ENCODE results near the gene SHBG. TPM values are rescaled to one million over a fixed set of nuclear protein-coding genes. Genes with fewer than 3 reads are reported as not detected.

SHBG gene
- total and polyA plus RNA-seq, 2 experiments from 2014 or later: 0.38 to 0.48 TPM

GRCh38 chr17:7651097-7651664, 21.2 kb downstream of the SHBG start:
- ATAC-seq (no peak), DNase-seq (ENCODE audit: low spot score) (peak; percentile 37)
- H3K27me3 Mint-ChIP-seq (ENCODE audit: insufficient read depth, low read depth, poor library complexity): peaks cover 33% of the 10 kb centered on the region
- H3K4me1 ChIP-seq (ENCODE audit: insufficient read depth): peaks cover 14% of the 10 kb centered on the region
- H2AFZ ChIP-seq: peak overlapping the region; percentile 86
- H3K9me3 Mint-ChIP-seq: no peaks in the 10 kb centered on the region; the same call in 2 of the 3 replicates
- no peaks in the 10 kb centered on the region for H3K79me2 ChIP-seq (replicated peaks; ENCODE audit: insufficient read depth)
- no peak overlapping the region for H3K27ac Mint-ChIP-seq
- peak overlapping the region; percentile 90 for H3K4me3 ChIP-seq
- no peak overlapping the region for H3K27ac ChIP-seq (ENCODE audit: low read depth)
- H3K36me3 ChIP-seq (ENCODE audit: insufficient read depth): no peaks in the 10 kb centered on the region
- H3K4me3 Mint-ChIP-seq: peak overlapping the region; percentile 84
- H3K4me2 ChIP-seq: peak overlapping the region; percentile 99
- no peaks in the 10 kb centered on the region; the same call in 1 of the 2 replicates for H3K9me2 ChIP-seq (ENCODE audit: insufficient read depth)
- peaks cover 31% of the 10 kb centered on the region for H3K27me3 ChIP-seq (ENCODE audit: insufficient read depth)
- H3K36me3 Mint-ChIP-seq (ENCODE audit: low read depth): peaks cover 26% of the 10 kb centered on the region
- no peak for TF ChIP-seq JUNB (IDR thresholded peaks at IDR 0.05; ENCODE audit: unreplicated experiment)
- no peak for TF ChIP-seq CREB1 (CRISPR knock-in tag; IDR thresholded peaks at IDR 0.05; ENCODE audit: low read depth)
- peak; percentile 42 for TF ChIP-seq EZH2 (IDR thresholded peaks at IDR 0.05; ENCODE audit: low read depth, unreplicated experiment)
- TF ChIP-seq ZNF114 (CRISPR knock-in tag; IDR thresholded peaks at IDR 0.05): no peak
- TF ChIP-seq STAT1 (IDR thresholded peaks at IDR 0.05; ENCODE audit: unreplicated experiment): no peak
- no peak for TF ChIP-seq NANOG (IDR thresholded peaks at IDR 0.05; ENCODE audit: borderline replicate concordance)
- H3K4me1 Mint-ChIP-seq: peaks cover 29% of the 10 kb centered on the region
- no peaks in the 10 kb centered on the region for H4K20me1 ChIP-seq (replicated peaks; ENCODE audit: insufficient read depth)
- H3F3A ChIP-seq (replicated peaks; ENCODE audit: low read depth): peaks cover 5% of the 10 kb centered on the region

GRCh38 chr17:7651665-7652387, 21.9 kb downstream of the SHBG start:
- no peak for TF ChIP-seq REST (IDR thresholded peaks at IDR 0.05; ENCODE audit: unreplicated experiment)
- TF ChIP-seq EZH2phosphoT487 (IDR thresholded peaks at IDR 0.05; ENCODE audit: unreplicated experiment): no peak
- TF ChIP-seq ZNF114 (CRISPR knock-in tag; IDR thresholded peaks at IDR 0.05): no peak
- no peak for TF ChIP-seq CTCF (conservative IDR thresholded peaks at IDR 0.05; ENCODE audit: low read depth in 2 of 2)
- no peak for TF ChIP-seq EZH2 (IDR thresholded peaks at IDR 0.05; ENCODE audit: low read depth, unreplicated experiment)
- no peak for TF ChIP-seq POLR2AphosphoS5 (IDR thresholded peaks at IDR 0.05; ENCODE audit: low read depth)
- no peak for TF ChIP-seq STAT1 (IDR thresholded peaks at IDR 0.05; ENCODE audit: unreplicated experiment)
- no peak for TF ChIP-seq JUNB (IDR thresholded peaks at IDR 0.05; ENCODE audit: unreplicated experiment)
- TF ChIP-seq ZNF331 (CRISPR knock-in tag; IDR thresholded peaks at IDR 0.05; ENCODE audit: low read depth): no peak
- no peak for TF ChIP-seq NANOG (IDR thresholded peaks at IDR 0.05; ENCODE audit: borderline replicate concordance)

More at GRCh38 chr17:7651665-7652387, 21.9 kb downstream of the SHBG start:
- Mint-ChIP-seq H3K27ac (no peak overlapping the region), H3K9me3 (no peaks in the 10 kb centered on the region; the same call in 2 of the 3 replicates), H3K4me3 (peak overlapping the region; percentile 84), H3K4me1 (peaks cover 35% of the 10 kb centered on the region), H3K36me3 (ENCODE audit: low read depth) (peaks cover 30% of the 10 kb centered on the region), H3K27me3 (ENCODE audit: insufficient read depth, low read depth, poor library complexity) (peaks cover 37% of the 10 kb centered on the region)
- Histone ChIP-seq H3K4me3 (peak overlapping the region; percentile 90), H3K4me2 (peak overlapping the region; percentile 99), H3K79me2 (replicated peaks; ENCODE audit: insufficient read depth) (no peaks in the 10 kb centered on the region), H3K36me3 (ENCODE audit: insufficient read depth) (no peaks in the 10 kb centered on the region), H4K20me1 (replicated peaks; ENCODE audit: insufficient read depth) (no peaks in the 10 kb centered on the region), H2AFZ (peak overlapping the region; percentile 86; the same call in 1 of the 2 replicates), H3K27ac (ENCODE audit: low read depth) (no peak overlapping the region), H3K9me2 (ENCODE audit: insufficient read depth) (no peaks in the 10 kb centered on the region; the same call in 1 of the 2 replicates), H3K4me1 (ENCODE audit: insufficient read depth) (peaks cover 20% of the 10 kb centered on the region), H3K27me3 (ENCODE audit: insufficient read depth) (peaks cover 31% of the 10 kb centered on the region), H3F3A (replicated peaks; ENCODE audit: low read depth) (peaks cover 9% of the 10 kb centered on the region)
- DNase-seq (ENCODE audit: low spot score): peak; percentile 57
- peak; percentile 21 for ATAC-seq

Measured in GM23338 (cell line).